Measurements from ENCODE around the gene TMEM94.
"Not testable (repeated sequence)": the region's sequence is repeated elsewhere in the genome, so short reads cannot be mapped to it uniquely, and the experiment has no call there.

DNA sequence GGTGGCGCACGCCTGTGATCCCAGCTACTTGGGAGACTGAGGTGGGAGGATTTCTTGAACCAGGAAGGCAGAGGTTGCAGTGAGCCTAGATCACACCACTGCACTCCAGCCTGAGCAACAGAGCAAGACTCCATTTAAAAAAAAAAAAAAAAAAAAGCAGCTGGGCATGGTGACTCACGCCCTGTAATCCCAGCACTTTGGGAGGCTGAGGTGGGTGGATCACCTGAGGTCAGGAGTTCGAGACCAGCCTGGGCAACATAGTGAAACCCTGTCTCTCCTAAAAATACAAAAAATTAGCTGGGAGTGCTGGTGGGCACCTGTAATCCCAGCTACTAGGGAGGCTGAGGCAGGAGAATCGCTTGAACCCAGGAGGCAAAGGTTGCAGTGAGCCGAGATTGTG is 10.5 kb upstream of the TMEM94 start:
- TF ChIP-seq POLR2A (IDR thresholded peaks at IDR 0.05); CTCF (IDR thresholded peaks at IDR 0.05); POLR2AphosphoS5 (IDR thresholded peaks at IDR 0.05; ENCODE audit: insufficient read depth in 1 of 2, low read depth in 1 of 2): not testable (repeated sequence)

All from vagina (tissue), 2 donors.